SKM-1 (cell line): ENCODE measurements around the gene SPATA3.
"Not testable (repeated sequence)": the region's sequence is repeated elsewhere in the genome, so short reads cannot be mapped to it uniquely, and the experiment has no call there.

ENCODE experiments used
- DNase-seq: peaks from one replicate; lab custom pipeline; 2025; ENCODE audit not compliant: unreplicated experiment; lab: John Stamatoyannopoulos, UW

Gene SPATA3

GRCh38 chr2:230991598-230991997 is 4.3 kb upstream of the SPATA3 start:
- no peak for DNase-seq

GRCh38 chr2:230996661-230997060 is 740 bp downstream of the SPATA3 start:
- no peak for DNase-seq

- DNase-seq = no peak
These were observed 3.0 kb downstream of the SPATA3 start for GRCh38 chr2:230998882-230999281.

- DNase-seq = no peak
These were observed 3.6 kb downstream of the SPATA3 start for GRCh38 chr2:230999477-230999876.

- DNase-seq = no peak
These were observed 4.4 kb downstream of the SPATA3 start for GRCh38 chr2:231000211-231000904.

- DNase-seq = no peak
These were observed 5.1 kb downstream of the SPATA3 start for GRCh38 chr2:231001036-231001435.

GRCh38 chr2:231001921-231002320 is 6.0 kb downstream of the SPATA3 start:
- DNase-seq = no peak

GRCh38 chr2:231002641-231003040 is 6.7 kb downstream of the SPATA3 start:
- DNase-seq = no peak

- no peak for DNase-seq
These were observed 7.3 kb downstream of the SPATA3 start for GRCh38 chr2:231003186-231003585.

GRCh38 chr2:231004930-231005329 is 9.0 kb downstream of the SPATA3 start:
- DNase-seq = not testable (repeated sequence)

GRCh38 chr2:231007286-231008098 is 11.6 kb downstream of the SPATA3 start:
- no peak for DNase-seq

- DNase-seq = no peak
These were observed 12.2 kb downstream of the SPATA3 start for GRCh38 chr2:231008131-231008530.

GRCh38 chr2:231009236-231009919 is 13.5 kb downstream of the SPATA3 start:
- no peak for DNase-seq

- DNase-seq = no peak
These were observed 14.3 kb downstream of the SPATA3 start for GRCh38 chr2:231010201-231010730.

GRCh38 chr2:231011526-231011925 is 15.6 kb downstream of the SPATA3 start:
- no peak for DNase-seq

GRCh38 chr2:231012463-231012862 is 16.5 kb downstream of the SPATA3 start:
- no peak for DNase-seq

- no peak for DNase-seq
These were observed 17.9 kb downstream of the SPATA3 start for GRCh38 chr2:231013820-231014219.

- no peak for DNase-seq
These were observed 19.6 kb downstream of the SPATA3 start for GRCh38 chr2:231015478-231015877.

GRCh38 chr2:231015926-231016325 is 20.0 kb downstream of the SPATA3 start:
- no peak for DNase-seq

GRCh38 chr2:231016566-231017230 is 20.8 kb downstream of the SPATA3 start:
- DNase-seq = no peak

- no peak for DNase-seq
These were observed 21.3 kb downstream of the SPATA3 start for GRCh38 chr2:231017231-231017598.
